HepG2 (cell line): ENCODE measurements around the gene SCMH1. TPM values are rescaled to one million over a fixed set of nuclear protein-coding genes. Genes with fewer than 3 reads are reported as not detected.

Source experiments
- ATAC-seq: fragments of 200-7000 bp; cut with Tn5 transposase; 3 replicates; pipeline ENCODE4 v1.9.1; 2020; ENCODE audit warnings: mild to moderate bottlenecking, moderate library complexity
- BruUV-seq: library from RNA; stranded (reverse); fragments of 400-500 nt; replicated peaks from 2 replicates; lab custom pipeline; 2021; lab: Mats Ljungman, UMichigan
- CTCF ChIA-PET: fragments of 300-600 bp; formaldehyde crosslinking; extraction: SDS; loops from one replicate; lab custom pipeline; 2021; ENCODE audit warnings: low total read pairs, inconsistent platforms, low intra/inter-chr PET ratio; lab: Yijun Ruan, JAX
- POLR2A ChIA-PET: fragments of 350-600 bp; sonication (Branson Sonifier 250); formaldehyde crosslinking; loops from one replicate; lab custom pipeline; 2020; ENCODE audit warnings: antibody characterized with exemption, inconsistent platforms; lab: Yijun Ruan, JAX
- DNase-seq: peaks from one replicate; pipeline ENCODE4 v3.0.0-alpha.2; 2015; ENCODE audit warnings: low spot score
- FAIRE-seq: peaks from 3 replicates; lab custom pipeline; 2011; peaks lifted over from hg19 to GRCh38; lab: Jason Lieb, UNC
- H2AFZ ChIP-seq: one replicate; pipeline ENCODE4 v1.6.1; 2011; ENCODE audit warnings: low read length, inconsistent platforms
- H3K27ac ChIP-seq: fragments of 300-600 bp; 3 replicates; pipeline ENCODE4 v1.8.0; 2011; ENCODE audit warnings: mixed run types, mild to moderate bottlenecking, mixed read lengths, low read length, inconsistent platforms; ENCODE audit not compliant: insufficient read depth; ENCODE audit errors: extremely low read length
- H3K27me3 ChIP-seq, 2 experiments: fragments of 200-600 bp in 1 of 2; 2 replicates in 1 of 2; 3 replicates in 1 of 2; pipeline versions ENCODE4 v1.6.0 to v1.8.0; 2011; ENCODE audit warnings: low read length in 2 of 2, mild to moderate bottlenecking in 2 of 2, moderate library complexity in 2 of 2, inconsistent platforms in 1 of 2; ENCODE audit not compliant: insufficient read depth in 2 of 2, control insufficient read depth in 1 of 2
- H3K36me3 ChIP-seq, 2 experiments: fragments of 200-600 bp in 1 of 2; replicated peaks in 1 of 2; 2 replicates in 1 of 2; 3 replicates in 1 of 2; pipeline versions ENCODE4 v1.5.1 to v1.8.0; 2011; ENCODE audit warnings: low read length in 2 of 2, inconsistent platforms in 1 of 2; ENCODE audit not compliant: insufficient read depth in 2 of 2, control insufficient read depth in 1 of 2
- H3K4me1 ChIP-seq: 2 replicates; pipeline ENCODE4 v1.5.1; 2012; ENCODE audit warnings: low read length, inconsistent platforms; ENCODE audit not compliant: insufficient read depth
- H3K4me2 ChIP-seq: 2 replicates; pipeline ENCODE4 v1.6.0; 2011; ENCODE audit warnings: low read depth, low read length, inconsistent platforms
- H3K4me3 ChIP-seq, 3 experiments: fragments of 200-600 bp in 1 of 3; sonication (generic), shearing (Covaris generic) in 1 of 3; replicated peaks in 1 of 3; 2 replicates each; pipeline ENCODE4 v1.5.1; 2011 to 2016; ENCODE audit warnings: low read length in 3 of 3, inconsistent platforms in 2 of 3, low read depth in 2 of 3, mild to moderate bottlenecking in 2 of 3, control low read depth in 1 of 3, mixed read lengths in 1 of 3; ENCODE audit not compliant: insufficient read depth in 1 of 3
- H3K79me2 ChIP-seq: one replicate; pipeline ENCODE4 v1.6.1; 2011; ENCODE audit warnings: low read length, inconsistent platforms; ENCODE audit not compliant: insufficient read depth
- H3K9ac ChIP-seq: 2 replicates; pipeline ENCODE4 v1.6.0; 2011; ENCODE audit warnings: mild to moderate bottlenecking, low read depth, low read length, inconsistent platforms; ENCODE audit not compliant: insufficient read depth
- H3K9me3 ChIP-seq: 2 replicates; pipeline ENCODE4 v1.5.1; 2012; ENCODE audit warnings: mild to moderate bottlenecking, low read length
- H4K20me1 ChIP-seq: 2 replicates; pipeline ENCODE4 v1.6.0; 2011; ENCODE audit warnings: inconsistent platforms, mild to moderate bottlenecking, low read length, moderate library complexity; ENCODE audit not compliant: insufficient read depth
- AHDC1 ChIP-seq: sonication (generic); formaldehyde crosslinking; IDR thresholded peaks from 2 replicates; pipeline ENCODE4 v1.5.1; 2020; ENCODE audit warnings: mild to moderate bottlenecking, missing genetic modification reagents, borderline replicate concordance
- ATF7 ChIP-seq, 2 experiments: fragments of 450-650 bp in 1 of 2; sonication (generic) in 1 of 2; formaldehyde crosslinking in 1 of 2; IDR thresholded peaks; 2 replicates each; pipeline versions ENCODE4 v1.4.0 to v1.6.1; 2016 to 2020; ENCODE audit warnings: antibody characterized with exemption in 1 of 2, mild to moderate bottlenecking in 1 of 2, missing genetic modification reagents in 1 of 2
- IRF2 ChIP-seq: IDR thresholded peaks from 2 replicates; pipeline ENCODE4 v1.6.1; 2018; ENCODE audit warnings: missing genetic modification reagents, missing compliant biosample characterization
- MAFK ChIP-seq, 2 experiments: IDR thresholded peaks in 1 of 2; conservative IDR thresholded peaks in 1 of 2; 2 replicates each; pipeline ENCODE4 v1.6.1; 2011; ENCODE audit warnings: improper control_type of control experiment in 2 of 2, low read length in 2 of 2
- MLLT10 ChIP-seq: sonication (generic); formaldehyde crosslinking; IDR thresholded peaks from 2 replicates; pipeline ENCODE4 v1.4.0; 2020; ENCODE audit warnings: missing genetic modification reagents
- NFRKB ChIP-seq: fragments of 450-650 bp; IDR thresholded peaks from 2 replicates; pipeline ENCODE4 v1.6.1; 2017
- SUZ12 ChIP-seq: fragments of 150-350 bp; IDR thresholded peaks from 2 replicates; pipeline ENCODE4 v1.6.1; 2014; ENCODE audit warnings: low read depth, low read length
- ZBTB20 ChIP-seq: sonication (generic); formaldehyde crosslinking; IDR thresholded peaks from 2 replicates; pipeline ENCODE4 v1.8.1; 2023; ENCODE audit warnings: missing genetic modification reagents, low read depth, mild to moderate bottlenecking, borderline replicate concordance
- ZNF503 ChIP-seq: sonication (generic); formaldehyde crosslinking; IDR thresholded peaks from 2 replicates; pipeline ENCODE4 v1.4.0; 2020; ENCODE audit warnings: missing genetic modification reagents
- ZNF7 ChIP-seq: IDR thresholded peaks from 2 replicates; pipeline ENCODE4 v1.6.1; 2016; ENCODE audit warnings: missing biosample characterization, missing genetic modification reagents
- ZNF782 ChIP-seq: sonication (generic); formaldehyde crosslinking; IDR thresholded peaks from 2 replicates; pipeline ENCODE4 v1.4.0; 2020; ENCODE audit warnings: missing genetic modification reagents, mild to moderate bottlenecking, borderline replicate concordance
- WGBS: methylation state at CpG from one replicate; pipeline ENCODE4 v1.1.6; 2017; ENCODE audit warnings: low lambda C conversion rate; 5-methylcytosine and 5-hydroxymethylcytosine counted together
- in situ Hi-C: cut with HindIII; loops from 2 replicates; pipeline ENCODE4 v1.10.0; 2017; ENCODE audit warnings: low pct_unique_long_range_greater_than_20kb; ENCODE audit not compliant: extremely low pct_ligation_motif_present
- intact Hi-C: fragments of 100-400 bp; cut with micrococcal nuclease; formaldehyde crosslinking; loops from one replicate; pipeline ENCODE4 v1.10.0; 2022; ENCODE audit not compliant: unreplicated experiment
- polyA plus RNA-seq, 8 experiments: library from polyadenylated mRNA; depleted of rRNA in 3 of 8; stranded (reverse) in 7 of 8; unstranded in 1 of 8; fragments of >200 nt; fragmentation: Illumina TruSeq in 4 of 8; extraction: Trizol in 4 of 8; gene quantifications; 2 replicates each; pipeline versions ENCODE4 v1.2.1 to v1.2.3, GENCODE V29; 2011 to 2016; ENCODE audit warnings: low read depth in 4 of 8, missing spikeins in 1 of 8, mixed read lengths in 1 of 8; ENCODE audit not compliant: insufficient read depth in 1 of 8
- total RNA-seq, 5 experiments: library from RNA; depleted of rRNA; stranded (reverse); fragments of >200 nt; fragmentation: Illumina TruSeq; extraction: Trizol; gene quantifications; 2 replicates each; pipeline ENCODE4 v1.2.3, GENCODE V29; 2016; ENCODE audit warnings: low read depth in 1 of 5

The SCMH1 gene
- total and polyA plus RNA-seq, 2 of the 13 experiments (the other 11 are each of a cell fraction or from before 2014, with no cell fraction given) = 41.8 to 52.6 TPM

GRCh38 chr1:41218152-41218551 is 24.0 kb downstream of the SCMH1 start:
- H3K27ac ChIP-seq = no peak overlapping the region
- no peak overlapping the region for H3K9ac ChIP-seq
- no peaks in the 10 kb centered on the region; the same call in 1 of the 2 replicates for H3K4me1 ChIP-seq
- DNase-seq = no peak
- CTCF ChIA-PET = no interaction called here
- no peak for FAIRE-seq
- TF ChIP-seq MLLT10 = no peak
- peak; percentile 59; the same call in 1 of the 2 replicates for TF ChIP-seq ATF7 (IDR thresholded peaks at IDR 0.05)
- no peak for TF ChIP-seq ATF7 (CRISPR knock-in tag; IDR thresholded peaks at IDR 0.05)
- TF ChIP-seq, all 625 proteins: peak for 1
- no peak for ATAC-seq
- POLR2A ChIA-PET = no interaction called here
- Histone ChIP-seq H4K20me1 (no peaks in the 10 kb centered on the region; the same call in 1 of the 2 replicates), H3K9me3 (0 out of 2 replicates have a peak, but pooled peaks cover 3% of the 10 kb centered on the region), H2AFZ (no peak overlapping the region), H3K4me3 (no peak overlapping the region), H3K4me2 (no peak overlapping the region), H3K36me3 (no peaks in the 10 kb centered on the region; a peak in 2 of 5 replicates), H3K79me2 (peaks cover 39% of the 10 kb centered on the region), H3K27me3 (no peaks in the 10 kb centered on the region; a peak in 1 of 5 replicates)
- intact Hi-C loops (no loop called here), in situ Hi-C loops (no loop called here)
- WGBS = 100% methylated on average over 1 of the region's 1 CpG
- no TSS peak for BruUV-seq

DNA sequence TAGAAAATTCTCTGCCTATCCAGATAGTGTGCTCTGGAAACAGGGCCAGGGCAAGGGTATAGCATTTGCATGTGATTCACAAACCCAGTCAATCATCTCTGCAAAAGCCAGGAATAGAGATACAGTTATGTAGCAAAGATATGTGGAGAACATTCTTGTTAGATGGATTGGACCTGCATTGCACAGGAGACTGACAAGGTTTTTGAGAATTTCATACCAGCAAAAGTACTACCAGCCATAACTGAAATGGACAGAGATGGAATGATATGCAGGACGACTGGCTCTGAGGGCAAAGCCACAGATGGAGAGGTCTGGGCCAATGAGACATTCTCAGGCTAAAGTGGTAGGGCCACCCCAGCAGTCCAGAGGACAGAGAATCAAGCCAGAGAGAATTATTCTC is 24.7 kb downstream of the SCMH1 start:
- no peaks in the 10 kb centered on the region; a peak in 1 of 5 replicates for H3K27me3 ChIP-seq
- H3K9me3 ChIP-seq = 0 out of 2 replicates have a peak, but pooled peaks cover 3% of the 10 kb centered on the region
- in situ Hi-C loops = no loop called here
- H3K4me3 ChIP-seq = no peak overlapping the region
- H3K36me3 ChIP-seq = no peaks in the 10 kb centered on the region; a peak in 2 of 5 replicates
- H3K4me2 ChIP-seq = no peak overlapping the region
- BruUV-seq = no TSS peak
- H2AFZ ChIP-seq = no peak overlapping the region
- intact Hi-C loops = no loop called here
- ATAC-seq (no peak), DNase-seq (no peak), FAIRE-seq (no peak)
- H3K4me1 ChIP-seq = no peaks in the 10 kb centered on the region; the same call in 1 of the 2 replicates
- no peaks in the 10 kb centered on the region; the same call in 1 of the 2 replicates for H4K20me1 ChIP-seq
- no peak overlapping the region for H3K27ac ChIP-seq
- ChIA-PET POLR2A (no interaction called here), CTCF (no interaction called here)
- 90% methylated on average over 1 of the region's 1 CpG for WGBS
- no peak overlapping the region for H3K9ac ChIP-seq
- peaks cover 36% of the 10 kb centered on the region for H3K79me2 ChIP-seq
- TF ChIP-seq MAFK (conservative IDR thresholded peaks at IDR 0.05 in 1 of 2, IDR thresholded peaks at IDR 0.05 in 1 of 2; ENCODE audit: low read length in 2 of 2) (no peak), ZNF503 (no peak), IRF2 (CRISPR knock-in tag) (no peak), SUZ12 (no peak), AHDC1 (no peak), ZNF7 (CRISPR knock-in tag) (no peak), NFRKB (no peak), ZNF782 (CRISPR knock-in tag) (no peak), ZBTB20 (CRISPR knock-in tag) (no peak)
